ENCODE results near the gene ZMIZ1.

ZMIZ1 gene

GRCh38 chr10:79162861-79163665 lies 94.3 kb downstream of the ZMIZ1 start:
- in situ Hi-C loops (cut with HindIII; ENCODE audit: low pct_ligation_motif_present, low sequenced_read_pairs) = no loop called here
- Histone ChIP-seq H3K36me3 (replicated peaks) (peaks cover 24% of the 10 kb centered on the region), H3K27ac (no peak overlapping the region), H3K27me3 (replicated peaks) (no peaks in the 10 kb centered on the region), H3K4me3 (ENCODE audit: low read depth, low read length) (no peak overlapping the region)
- DNase-seq = no peak
- TF ChIP-seq, protein P1, sequence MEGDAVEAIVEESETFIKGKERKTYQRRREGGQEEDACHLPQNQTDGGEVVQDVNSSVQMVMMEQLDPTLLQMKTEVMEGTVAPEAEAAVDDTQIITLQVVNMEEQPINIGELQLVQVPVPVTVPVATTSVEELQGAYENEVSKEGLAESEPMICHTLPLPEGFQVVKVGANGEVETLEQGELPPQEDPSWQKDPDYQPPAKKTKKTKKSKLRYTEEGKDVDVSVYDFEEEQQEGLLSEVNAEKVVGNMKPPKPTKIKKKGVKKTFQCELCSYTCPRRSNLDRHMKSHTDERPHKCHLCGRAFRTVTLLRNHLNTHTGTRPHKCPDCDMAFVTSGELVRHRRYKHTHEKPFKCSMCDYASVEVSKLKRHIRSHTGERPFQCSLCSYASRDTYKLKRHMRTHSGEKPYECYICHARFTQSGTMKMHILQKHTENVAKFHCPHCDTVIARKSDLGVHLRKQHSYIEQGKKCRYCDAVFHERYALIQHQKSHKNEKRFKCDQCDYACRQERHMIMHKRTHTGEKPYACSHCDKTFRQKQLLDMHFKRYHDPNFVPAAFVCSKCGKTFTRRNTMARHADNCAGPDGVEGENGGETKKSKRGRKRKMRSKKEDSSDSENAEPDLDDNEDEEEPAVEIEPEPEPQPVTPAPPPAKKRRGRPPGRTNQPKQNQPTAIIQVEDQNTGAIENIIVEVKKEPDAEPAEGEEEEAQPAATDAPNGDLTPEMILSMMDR (IDR thresholded peaks at IDR 0.05; ENCODE audit: low read depth, low read length, missing control alignments) = no peak

DNA sequence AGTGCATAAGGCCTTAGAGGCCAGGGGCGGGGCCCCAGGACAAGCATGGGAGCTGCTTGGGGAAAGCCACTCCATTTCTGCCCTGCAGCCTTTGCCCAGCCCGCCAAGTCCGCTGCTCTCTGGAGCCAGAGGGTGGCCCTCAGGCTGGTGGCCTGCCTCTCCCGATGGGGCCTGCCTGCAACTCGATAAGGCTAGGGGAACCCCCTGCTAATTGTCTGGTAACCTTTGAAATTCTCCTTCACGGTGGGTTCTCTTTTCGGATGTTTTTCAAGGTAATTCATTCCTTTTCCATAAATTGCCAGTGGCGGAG lies 94.9 kb downstream of the ZMIZ1 start:
- peaks cover 26% of the 10 kb centered on the region for H3K36me3 ChIP-seq (replicated peaks)
- no peak for DNase-seq
- H3K27ac ChIP-seq = no peak overlapping the region
- in situ Hi-C loops (cut with HindIII; ENCODE audit: low pct_ligation_motif_present, low sequenced_read_pairs) = no loop called here
- TF ChIP-seq, protein P1 (IDR thresholded peaks at IDR 0.05; ENCODE audit: low read depth, low read length, missing control alignments) = no peak
- no peak overlapping the region for H3K4me3 ChIP-seq (ENCODE audit: low read depth, low read length)
- no peaks in the 10 kb centered on the region for H3K27me3 ChIP-seq (replicated peaks)

DNA sequence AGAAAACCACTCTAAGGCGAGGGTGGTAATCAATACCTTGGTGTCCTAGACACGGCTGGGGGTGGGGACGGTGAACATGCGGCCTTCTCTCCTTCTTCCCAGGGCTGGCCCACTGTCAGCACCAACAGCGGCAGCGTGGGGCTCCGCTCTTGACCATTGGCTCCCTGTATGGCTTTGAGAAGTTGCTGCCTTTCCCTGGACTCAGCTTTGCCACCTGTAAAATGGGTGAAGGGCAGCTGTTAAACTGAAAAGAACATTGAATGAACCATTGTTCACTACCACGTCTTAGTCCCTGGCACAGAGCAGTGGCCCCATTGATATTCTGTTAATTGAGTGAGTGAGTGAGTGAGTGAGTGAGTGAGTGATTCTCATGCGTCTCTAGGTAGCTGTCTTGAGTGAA lies 95.3 kb downstream of the ZMIZ1 start:
- Histone ChIP-seq H3K27ac (no peak overlapping the region), H3K36me3 (replicated peaks) (peaks cover 29% of the 10 kb centered on the region), H3K4me3 (ENCODE audit: low read depth, low read length) (no peak overlapping the region), H3K27me3 (replicated peaks) (no peaks in the 10 kb centered on the region)
- no peak for DNase-seq
- TF ChIP-seq, protein P1 (IDR thresholded peaks at IDR 0.05; ENCODE audit: low read depth, low read length, missing control alignments) = no peak
- in situ Hi-C loops (cut with HindIII; ENCODE audit: low pct_ligation_motif_present, low sequenced_read_pairs) = no loop called here

GRCh38 chr10:79165070-79165778 lies 96.5 kb downstream of the ZMIZ1 start:
- no peak for DNase-seq
- TF ChIP-seq, protein P1 (IDR thresholded peaks at IDR 0.05; ENCODE audit: low read depth, low read length, missing control alignments) = no peak
- Histone ChIP-seq H3K4me3 (ENCODE audit: low read depth, low read length) (no peak overlapping the region), H3K27ac (no peak overlapping the region), H3K36me3 (replicated peaks) (peaks cover 38% of the 10 kb centered on the region), H3K27me3 (replicated peaks) (no peaks in the 10 kb centered on the region)
- in situ Hi-C loops (cut with HindIII; ENCODE audit: low pct_ligation_motif_present, low sequenced_read_pairs) = no loop called here

GRCh38 chr10:79166312-79166721 lies 97.6 kb downstream of the ZMIZ1 start:
- Histone ChIP-seq H3K4me3 (ENCODE audit: low read depth, low read length) (no peak overlapping the region), H3K27me3 (replicated peaks) (no peaks in the 10 kb centered on the region), H3K36me3 (replicated peaks) (peaks cover 38% of the 10 kb centered on the region), H3K27ac (no peak overlapping the region)
- TF ChIP-seq, protein P1 (IDR thresholded peaks at IDR 0.05; ENCODE audit: low read depth, low read length, missing control alignments) = no peak
- in situ Hi-C loops (cut with HindIII; ENCODE audit: low pct_ligation_motif_present, low sequenced_read_pairs) = no loop called here
- no peak for DNase-seq

All from brain microvascular endothelial cell (primary cell).